Osteoblast (primary cell): Measurements from ENCODE around the gene FBXO31. TPM values are rescaled to one million over a fixed set of nuclear protein-coding genes. Genes with fewer than 3 reads are reported as not detected.
A peak's percentile ranks its signal among the peaks of the same experiment; 100 is the strongest.

ENCODE experiments used
- DNase-seq: peaks from one replicate; pipeline ENCODE4 v3.0.0; 2011; ENCODE audit warnings: low spot score, mixed read lengths; ENCODE audit not compliant: insufficient read length; ENCODE audit errors: missing footprints
- H2AFZ ChIP-seq: 2 replicates; pipeline ENCODE4 v1.6.0; 2011; ENCODE audit warnings: mild to moderate bottlenecking, low read length
- H3K27ac ChIP-seq: 2 replicates; pipeline ENCODE4 v1.5.1; 2011; ENCODE audit warnings: mild to moderate bottlenecking, low read depth, low read length, moderate library complexity
- H3K27me3 ChIP-seq: 2 replicates; pipeline ENCODE4 v1.6.0; 2012; ENCODE audit warnings: mild to moderate bottlenecking, control low read depth, inconsistent platforms, low read length, moderate library complexity; ENCODE audit not compliant: insufficient read depth
- H3K36me3 ChIP-seq: 2 replicates; pipeline ENCODE4 v1.5.1; 2011; ENCODE audit warnings: mild to moderate bottlenecking, low read length, control low read depth, moderate library complexity; ENCODE audit not compliant: insufficient read depth
- H3K4me1 ChIP-seq: 2 replicates; pipeline ENCODE4 v1.5.1; 2011; ENCODE audit warnings: mild to moderate bottlenecking, low read length, control low read depth, moderate library complexity; ENCODE audit not compliant: insufficient read depth
- H3K4me2 ChIP-seq: 2 replicates; pipeline ENCODE4 v1.6.0; 2011; ENCODE audit warnings: mild to moderate bottlenecking, low read length; ENCODE audit not compliant: insufficient read depth
- H3K4me3 ChIP-seq: fragments of 200-600 bp; sonication (generic); 3 replicates; pipeline ENCODE4 v1.5.1; 2012; ENCODE audit warnings: mild to moderate bottlenecking, low read length, inconsistent platforms; ENCODE audit not compliant: insufficient read depth
- H3K79me2 ChIP-seq: 2 replicates; pipeline ENCODE4 v1.6.0; 2012; ENCODE audit warnings: mild to moderate bottlenecking, low read length, control low read depth, inconsistent platforms; ENCODE audit not compliant: insufficient read depth
- H3K9me3 ChIP-seq: 2 replicates; pipeline ENCODE4 v1.5.1; 2011; ENCODE audit warnings: low read depth, low read length, control low read depth
- H4K20me1 ChIP-seq: 2 replicates; pipeline ENCODE4 v1.6.0; 2012; ENCODE audit warnings: mild to moderate bottlenecking, low read length, control low read depth; ENCODE audit not compliant: insufficient read depth
- CTCF ChIP-seq: IDR thresholded peaks from 2 replicates; pipeline ENCODE4 v1.5.1; 2011; ENCODE audit warnings: mild to moderate bottlenecking, low read depth, low read length, moderate library complexity; ENCODE audit errors: extremely low read depth
- total RNA-seq: library from RNA; depleted of rRNA; stranded (reverse); fragments of >200 nt; gene quantifications from 2 replicates; pipeline ENCODE4 v1.2.3, GENCODE V29; 2012

FBXO31 gene
- total RNA-seq, 1 donor = 33.3 TPM

- H3K36me3 ChIP-seq = peaks cover 4% of the 10 kb centered on the region
- TF ChIP-seq CTCF = peak; percentile 17
- peak; percentile 89 for DNase-seq
- H3K4me3 ChIP-seq = peak overlapping the region; percentile 79
- no peak overlapping the region for H2AFZ ChIP-seq
- H3K79me2 ChIP-seq = peaks cover 58% of the 10 kb centered on the region
- peak overlapping the region; percentile 97 for H3K4me2 ChIP-seq
- no peaks in the 10 kb centered on the region for H3K27me3 ChIP-seq
- peaks cover 36% of the 10 kb centered on the region for H3K4me1 ChIP-seq
- peaks cover 45% of the 10 kb centered on the region for H4K20me1 ChIP-seq
- H3K9me3 ChIP-seq = no peaks in the 10 kb centered on the region
- peak overlapping the region; percentile 81 for H3K27ac ChIP-seq
These were observed 9.5 kb upstream of the FBXO31 start for GRCh38 chr16:87392821-87393679.

- H3K9me3 ChIP-seq = no peaks in the 10 kb centered on the region
- no peak for TF ChIP-seq CTCF
- no peaks in the 10 kb centered on the region for H3K27me3 ChIP-seq
- H3K4me1 ChIP-seq = peaks cover 42% of the 10 kb centered on the region
- DNase-seq = peak; percentile 100
- peaks cover 4% of the 10 kb centered on the region for H3K36me3 ChIP-seq
- H2AFZ ChIP-seq = peak within 1 kb of the TSS; percentile 76
- peaks cover 39% of the 10 kb centered on the region for H4K20me1 ChIP-seq
- H3K4me3 ChIP-seq = peak within 1 kb of the TSS; percentile 79
- H3K4me2 ChIP-seq = peak within 1 kb of the TSS; percentile 97
- peak within 1 kb of the TSS; percentile 92 for H3K27ac ChIP-seq
- peaks cover 50% of the 10 kb centered on the region for H3K79me2 ChIP-seq
These were observed 8.6 kb upstream of the FBXO31 start, which contains the start of gene MAP1LC3B for GRCh38 chr16:87391950-87392820. Gene MAP1LC3B, plus strand, starts transcription at chr16:87392336. Its CDS starts 92 bp downstream, at chr16:87392428.

- H3K36me3 ChIP-seq = peaks cover 4% of the 10 kb centered on the region
- peaks cover 43% of the 10 kb centered on the region for H3K79me2 ChIP-seq
- H3K4me3 ChIP-seq = peak overlapping the region; percentile 79
- H2AFZ ChIP-seq = peak overlapping the region; percentile 76
- peak; percentile 77 for DNase-seq
- no peaks in the 10 kb centered on the region for H3K27me3 ChIP-seq
- no peaks in the 10 kb centered on the region for H3K9me3 ChIP-seq
- no peak for TF ChIP-seq CTCF
- peaks cover 31% of the 10 kb centered on the region for H4K20me1 ChIP-seq
- peaks cover 42% of the 10 kb centered on the region for H3K4me1 ChIP-seq
- H3K27ac ChIP-seq = peak overlapping the region; percentile 92
- H3K4me2 ChIP-seq = peak overlapping the region; percentile 86
These were observed 7.9 kb upstream of the FBXO31 start for GRCh38 chr16:87391324-87391949.
